IgD-negative memory B cell (primary cell): Measurements from ENCODE around the gene C13orf46. TPM values are rescaled to one million over a fixed set of nuclear protein-coding genes. Genes with fewer than 3 reads are reported as not detected.
A peak's percentile ranks its signal among the peaks of the same experiment; 100 is the strongest.

ENCODE experiments used
- H3K27ac Mint-ChIP-seq, 3 donors: one replicate each; pipeline ENCODE4 v1.8.0; 2020 to 2022; ENCODE audit warnings: mild to moderate bottlenecking in 3 of 3, mixed read lengths in 3 of 3, moderate library complexity in 1 of 3
- H3K27me3 Mint-ChIP-seq: one replicate; pipeline ENCODE4 v1.8.0; 2021; ENCODE audit warnings: mixed read lengths
- H3K36me3 Mint-ChIP-seq: one replicate; pipeline ENCODE4 v1.8.0; 2020; ENCODE audit warnings: mild to moderate bottlenecking, mixed read lengths
- H3K4me1 Mint-ChIP-seq, 3 donors: one replicate each; pipeline ENCODE4 v1.8.0; 2020 to 2022; ENCODE audit warnings: mixed read lengths in 3 of 3, mild to moderate bottlenecking in 1 of 3
- H3K4me3 Mint-ChIP-seq, 4 donors: one replicate each; pipeline ENCODE4 v1.8.0; 2020 to 2022; ENCODE audit warnings: mild to moderate bottlenecking in 4 of 4, mixed read lengths in 4 of 4, moderate library complexity in 3 of 4
- H3K9me3 Mint-ChIP-seq, 3 donors: one replicate each; pipeline ENCODE4 v1.8.0; 2020 to 2021; ENCODE audit warnings: mixed read lengths in 3 of 3, mild to moderate bottlenecking in 1 of 3
- polyA plus RNA-seq: library from polyadenylated mRNA; unstranded; fragments of 300-500 nt; fragmentation: Illumina TruSeq; gene quantifications from one replicate; pipeline ENCODE4 v1.2.3, GENCODE V29; 2021

C13orf46 gene
- polyA plus RNA-seq, 1 donor from 2014 or later = 1.1 TPM

- Mint-ChIP-seq H3K36me3 (no peaks in the 10 kb centered on the region), H3K27me3 (peaks cover 19% of the 10 kb centered on the region), H3K9me3 (no peaks in the 10 kb centered on the region), H3K27ac (no peak overlapping the region), H3K4me3 (no peak overlapping the region), H3K4me1 (no peaks in the 10 kb centered on the region)
Observed at GRCh38 chr13:113938716-113939115, 35.2 kb downstream of the C13orf46 start.

- Mint-ChIP-seq H3K27me3 (peaks cover 19% of the 10 kb centered on the region), H3K4me1 (no peaks in the 10 kb centered on the region), H3K9me3 (no peaks in the 10 kb centered on the region), H3K27ac (no peak overlapping the region), H3K36me3 (no peaks in the 10 kb centered on the region), H3K4me3 (no peak overlapping the region)
Observed at GRCh38 chr13:113938246-113938645, 35.6 kb downstream of the C13orf46 start.

GRCh38 chr13:113937527-113938180, 36.2 kb downstream of the C13orf46 start:
- Mint-ChIP-seq H3K9me3 (no peaks in the 10 kb centered on the region), H3K4me1 (no peaks in the 10 kb centered on the region), H3K27ac (no peak overlapping the region), H3K36me3 (no peaks in the 10 kb centered on the region), H3K4me3 (no peak overlapping the region), H3K27me3 (peaks cover 21% of the 10 kb centered on the region)

- Mint-ChIP-seq H3K4me1 (peaks cover 0 to 1% (median 0%) of the 10 kb centered on the region in 3 donors), H3K27me3 (peaks cover 21% of the 10 kb centered on the region), H3K4me3 (no peak overlapping the region), H3K27ac (no peak overlapping the region), H3K36me3 (no peaks in the 10 kb centered on the region), H3K9me3 (no peaks in the 10 kb centered on the region)
Observed at GRCh38 chr13:113937073-113937472, 36.8 kb downstream of the C13orf46 start.

- Mint-ChIP-seq H3K27me3 (peaks cover 21% of the 10 kb centered on the region), H3K36me3 (no peaks in the 10 kb centered on the region), H3K9me3 (no peaks in the 10 kb centered on the region), H3K27ac (no peak overlapping the region), H3K4me3 (no peak overlapping the region), H3K4me1 (peaks cover 0 to 6% (median 3%) of the 10 kb centered on the region in 3 donors)
Observed at GRCh38 chr13:113936166-113936965, 37.5 kb downstream of the C13orf46 start.

GRCh38 chr13:113935001-113935844, 38.7 kb downstream of the C13orf46 start:
- H3K9me3 Mint-ChIP-seq = no peaks in the 10 kb centered on the region
- H3K27me3 Mint-ChIP-seq = peaks cover 21% of the 10 kb centered on the region
- H3K36me3 Mint-ChIP-seq = no peaks in the 10 kb centered on the region
- no peak overlapping the region for H3K4me3 Mint-ChIP-seq
- H3K4me1 Mint-ChIP-seq = peaks cover 0 to 10% (median 6%) of the 10 kb centered on the region in 3 donors
- H3K27ac Mint-ChIP-seq = no peak overlapping the region

GRCh38 chr13:113934576-113934975, 39.3 kb downstream of the C13orf46 start:
- Mint-ChIP-seq H3K36me3 (no peaks in the 10 kb centered on the region), H3K9me3 (no peaks in the 10 kb centered on the region), H3K27ac (no peak overlapping the region), H3K4me1 (peaks cover 0 to 10% (median 6%) of the 10 kb centered on the region in 3 donors), H3K4me3 (no peak overlapping the region), H3K27me3 (peaks cover 26% of the 10 kb centered on the region)

GRCh38 chr13:113933901-113934300, 40.0 kb downstream of the C13orf46 start:
- Mint-ChIP-seq H3K4me1 (peaks cover 0 to 10% (median 6%) of the 10 kb centered on the region in 3 donors), H3K27ac (peak overlapping the region in 1 of 3 donors; percentile 63), H3K36me3 (no peaks in the 10 kb centered on the region), H3K4me3 (no peak overlapping the region), H3K27me3 (peaks cover 31% of the 10 kb centered on the region), H3K9me3 (no peaks in the 10 kb centered on the region)

GRCh38 chr13:113931841-113932459, 41.9 kb downstream of the C13orf46 start:
- no peaks in the 10 kb centered on the region for H3K36me3 Mint-ChIP-seq
- peaks cover 29% of the 10 kb centered on the region for H3K27me3 Mint-ChIP-seq
- H3K4me1 Mint-ChIP-seq = peaks cover 0 to 10% (median 6%) of the 10 kb centered on the region in 3 donors
- peak overlapping the region in 1 of 3 donors; percentile 85 for H3K27ac Mint-ChIP-seq
- no peaks in the 10 kb centered on the region for H3K9me3 Mint-ChIP-seq
- H3K4me3 Mint-ChIP-seq = no peak overlapping the region

GRCh38 chr13:113930671-113931637, 42.9 kb downstream of the C13orf46 start:
- Mint-ChIP-seq H3K27ac (no peak overlapping the region), H3K9me3 (no peaks in the 10 kb centered on the region), H3K4me1 (peaks cover 0 to 10% (median 6%) of the 10 kb centered on the region in 3 donors), H3K4me3 (peak overlapping the region in 2 of 4 donors; percentile 39 to 49), H3K36me3 (no peaks in the 10 kb centered on the region), H3K27me3 (peaks cover 25% of the 10 kb centered on the region)

- no peak overlapping the region for H3K4me3 Mint-ChIP-seq
- H3K9me3 Mint-ChIP-seq = no peaks in the 10 kb centered on the region
- H3K36me3 Mint-ChIP-seq = no peaks in the 10 kb centered on the region
- H3K27me3 Mint-ChIP-seq = peaks cover 27% of the 10 kb centered on the region
- no peak overlapping the region for H3K27ac Mint-ChIP-seq
- H3K4me1 Mint-ChIP-seq = peaks cover 0 to 10% (median 6%) of the 10 kb centered on the region in 3 donors
Observed at GRCh38 chr13:113929628-113930615, 44.0 kb downstream of the C13orf46 start.

GRCh38 chr13:113928685-113929627, 44.9 kb downstream of the C13orf46 start:
- Mint-ChIP-seq H3K4me3 (no peak overlapping the region), H3K9me3 (no peaks in the 10 kb centered on the region), H3K27me3 (peaks cover 20% of the 10 kb centered on the region), H3K4me1 (peaks cover 0 to 10% (median 6%) of the 10 kb centered on the region in 3 donors), H3K36me3 (no peaks in the 10 kb centered on the region), H3K27ac (no peak overlapping the region)
